Neural progenitor cell (in vitro differentiated cells): ENCODE measurements around the gene SLC6A11. TPM values are rescaled to one million over a fixed set of nuclear protein-coding genes. Genes with fewer than 3 reads are reported as not detected.

Source experiments
- DNase-seq: peaks from one replicate; pipeline ENCODE4 v3.0.0-alpha.2; 2016; ENCODE audit warnings: low spot score
- H2AFZ ChIP-seq: fragments of 200-600 bp; sonication (generic); replicated peaks from 2 replicates; pipeline ENCODE4 v1.6.1; 2016; ENCODE audit warnings: antibody characterized with exemption
- H3F3A ChIP-seq: fragments of 200-600 bp; sonication (generic); 2 replicates; pipeline ENCODE4 v1.6.1; 2016; ENCODE audit warnings: antibody characterized with exemption, low read depth
- H3K27ac ChIP-seq: fragments of 200-600 bp; sonication (generic); 2 replicates; pipeline ENCODE4 v1.5.1; 2016; ENCODE audit warnings: mild to moderate bottlenecking
- H3K27me3 ChIP-seq: fragments of 200-600 bp; sonication (generic); 2 replicates; pipeline ENCODE4 v1.6.1; 2016; ENCODE audit warnings: mild to moderate bottlenecking, moderate library complexity
- H3K36me3 ChIP-seq: fragments of 200-600 bp; sonication (generic); 2 replicates; pipeline ENCODE4 v1.5.1; 2016
- H3K4me1 ChIP-seq: fragments of 200-600 bp; sonication (generic); 2 replicates; pipeline ENCODE4 v1.6.1; 2016; ENCODE audit warnings: mixed run types
- H3K4me2 ChIP-seq: fragments of 200-600 bp; sonication (generic); 2 replicates; pipeline ENCODE4 v1.6.1; 2016
- H3K4me3 ChIP-seq: fragments of 200-600 bp; sonication (generic); 2 replicates; pipeline ENCODE4 v1.5.1; 2016
- H3K79me2 ChIP-seq: fragments of 200-600 bp; sonication (generic); 2 replicates; pipeline ENCODE4 v1.6.1; 2016; ENCODE audit warnings: low read depth
- H3K9ac ChIP-seq: fragments of 200-600 bp; sonication (generic); 2 replicates; pipeline ENCODE4 v1.6.1; 2016
- H3K9me3 ChIP-seq: fragments of 200-600 bp; sonication (generic); 2 replicates; pipeline ENCODE4 v1.5.1; 2016; ENCODE audit warnings: low read depth
- H4K20me1 ChIP-seq: fragments of 200-600 bp; sonication (generic); 2 replicates; pipeline ENCODE4 v1.6.1; 2016; ENCODE audit warnings: low read depth
- H3K27ac Mint-ChIP-seq: 3 replicates; pipeline ENCODE4 v1.8.0; 2021; ENCODE audit warnings: mixed read lengths
- H3K27me3 Mint-ChIP-seq: 2 replicates; pipeline ENCODE4 v1.8.0; 2022; ENCODE audit warnings: low read depth, mild to moderate bottlenecking, inconsistent platforms, moderate library complexity, mixed read lengths; ENCODE audit not compliant: insufficient read depth
- H3K36me3 Mint-ChIP-seq: 3 replicates; pipeline ENCODE4 v1.8.0; 2021; ENCODE audit warnings: mixed read lengths
- H3K4me1 Mint-ChIP-seq: 3 replicates; pipeline ENCODE4 v1.8.0; 2021; ENCODE audit warnings: mixed read lengths
- H3K4me3 Mint-ChIP-seq: 3 replicates; pipeline ENCODE4 v1.8.0; 2021; ENCODE audit warnings: mild to moderate bottlenecking, moderate library complexity, mixed read lengths
- H3K9me3 Mint-ChIP-seq: 3 replicates; pipeline ENCODE4 v1.8.0; 2020; ENCODE audit warnings: mixed read lengths
- EZH2 ChIP-seq: fragments of 200-600 bp; sonication (generic); IDR thresholded peaks from 2 replicates; pipeline ENCODE4 v1.6.1; 2017; ENCODE audit warnings: antibody characterized with exemption, mild to moderate bottlenecking, moderate library complexity
- EZH2phosphoT487 ChIP-seq: fragments of 200-600 bp; sonication (generic); IDR thresholded peaks from 2 replicates; pipeline ENCODE4 v1.6.1; 2017; ENCODE audit warnings: antibody characterized with exemption
- total RNA-seq: library from RNA; depleted of rRNA; stranded (reverse); fragments of >200 nt; gene quantifications from 2 replicates; pipeline ENCODE4 v1.2.3, GENCODE V29; 2015; ENCODE audit warnings: low replicate concordance
- TF ChIP-seq, protein P1 (sequence below): fragments of 200-600 bp; sonication (generic); IDR thresholded peaks from 2 replicates; pipeline ENCODE4 v1.5.1; 2017; ENCODE audit warnings: antibody characterized with exemption, mild to moderate bottlenecking

SLC6A11 gene
- total RNA-seq, 1 donor from 2014 or later = 0.86 TPM

DNA sequence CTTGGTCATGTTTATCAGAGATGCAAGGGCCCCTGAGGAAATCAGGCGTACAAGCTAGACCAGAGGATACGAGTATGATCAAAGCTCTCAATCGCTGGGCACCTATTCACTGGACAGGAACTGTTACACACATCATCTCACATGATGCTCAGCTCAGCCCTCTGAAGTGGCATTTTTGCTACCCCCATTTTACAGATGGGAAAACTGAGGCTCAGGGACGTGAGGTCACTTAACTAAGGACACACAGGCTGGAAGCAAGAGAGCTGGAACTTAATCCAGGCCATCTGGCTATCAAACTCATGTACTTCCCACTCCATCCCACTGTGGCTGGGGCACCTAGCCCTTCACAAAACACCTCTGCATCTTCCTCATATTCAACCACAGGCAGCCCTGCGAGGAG is 103.6 kb downstream of the SLC6A11 start:
- Histone ChIP-seq H3K27ac (no peak overlapping the region), H3K4me2 (no peak overlapping the region), H4K20me1 (no peaks in the 10 kb centered on the region), H3F3A (no peaks in the 10 kb centered on the region), H3K27me3 (peaks cover 39% of the 10 kb centered on the region), H3K36me3 (no peaks in the 10 kb centered on the region), H3K4me3 (no peak overlapping the region), H3K9me3 (no peaks in the 10 kb centered on the region), H2AFZ (no peak overlapping the region), H3K4me1 (peaks cover 3% of the 10 kb centered on the region), H3K9ac (no peak overlapping the region), H3K79me2 (no peaks in the 10 kb centered on the region)
- H3K4me1 Mint-ChIP-seq = peaks cover 4% of the 10 kb centered on the region
- TF ChIP-seq EZH2phosphoT487 (no peak), EZH2 (no peak)
- TF ChIP-seq, protein P1, sequence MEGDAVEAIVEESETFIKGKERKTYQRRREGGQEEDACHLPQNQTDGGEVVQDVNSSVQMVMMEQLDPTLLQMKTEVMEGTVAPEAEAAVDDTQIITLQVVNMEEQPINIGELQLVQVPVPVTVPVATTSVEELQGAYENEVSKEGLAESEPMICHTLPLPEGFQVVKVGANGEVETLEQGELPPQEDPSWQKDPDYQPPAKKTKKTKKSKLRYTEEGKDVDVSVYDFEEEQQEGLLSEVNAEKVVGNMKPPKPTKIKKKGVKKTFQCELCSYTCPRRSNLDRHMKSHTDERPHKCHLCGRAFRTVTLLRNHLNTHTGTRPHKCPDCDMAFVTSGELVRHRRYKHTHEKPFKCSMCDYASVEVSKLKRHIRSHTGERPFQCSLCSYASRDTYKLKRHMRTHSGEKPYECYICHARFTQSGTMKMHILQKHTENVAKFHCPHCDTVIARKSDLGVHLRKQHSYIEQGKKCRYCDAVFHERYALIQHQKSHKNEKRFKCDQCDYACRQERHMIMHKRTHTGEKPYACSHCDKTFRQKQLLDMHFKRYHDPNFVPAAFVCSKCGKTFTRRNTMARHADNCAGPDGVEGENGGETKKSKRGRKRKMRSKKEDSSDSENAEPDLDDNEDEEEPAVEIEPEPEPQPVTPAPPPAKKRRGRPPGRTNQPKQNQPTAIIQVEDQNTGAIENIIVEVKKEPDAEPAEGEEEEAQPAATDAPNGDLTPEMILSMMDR = no peak
- no peaks in the 10 kb centered on the region for H3K36me3 Mint-ChIP-seq
- H3K4me3 Mint-ChIP-seq = no peak overlapping the region
- H3K27me3 Mint-ChIP-seq = no peaks in the 10 kb centered on the region
- DNase-seq = no peak
- H3K9me3 Mint-ChIP-seq = peaks cover 3% of the 10 kb centered on the region
- no peak overlapping the region for H3K27ac Mint-ChIP-seq

DNA sequence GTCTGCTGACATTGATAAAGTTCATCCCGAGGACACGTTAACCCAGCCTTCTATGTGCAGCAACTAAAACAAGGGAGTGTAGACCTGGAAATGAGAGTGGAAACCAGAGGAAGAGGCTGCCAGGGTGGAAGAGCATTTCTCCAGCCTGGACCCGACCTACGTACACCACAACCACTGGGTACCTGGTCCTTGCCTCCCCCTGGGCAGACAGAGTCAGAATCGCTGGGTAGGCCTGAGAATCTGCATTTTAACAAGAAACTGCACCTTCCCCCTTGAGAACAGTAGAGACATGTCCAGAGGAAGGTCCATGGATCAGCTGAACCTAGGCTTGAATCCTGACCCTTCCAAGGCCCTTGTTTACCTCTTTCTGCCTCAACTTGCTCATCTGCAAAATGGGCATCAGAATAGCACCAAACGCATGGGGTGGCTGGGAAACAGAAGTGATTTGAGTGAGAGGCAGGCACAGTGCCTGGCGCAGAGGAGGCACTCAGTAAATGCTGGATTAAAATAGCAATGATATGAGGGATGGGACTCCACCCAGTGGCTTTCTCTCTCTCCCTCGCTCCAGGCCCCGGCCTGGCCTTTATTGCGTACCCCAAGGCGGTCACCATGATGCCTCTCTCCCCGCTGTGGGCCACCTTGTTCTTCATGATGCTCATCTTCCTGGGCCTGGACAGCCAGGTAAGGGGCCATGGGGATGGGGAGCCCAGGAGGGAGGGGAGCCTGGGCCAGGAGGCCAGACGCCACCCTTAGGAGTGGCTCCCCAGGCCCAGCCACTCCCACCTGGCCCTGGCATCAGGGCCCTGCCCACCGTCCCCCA is 109.6 kb downstream of the SLC6A11 start:
- no peak overlapping the region for H3K27ac ChIP-seq
- TF ChIP-seq, protein P1 = no peak
- TF ChIP-seq EZH2 (no peak), EZH2phosphoT487 (no peak)
- no peaks in the 10 kb centered on the region for H3K36me3 Mint-ChIP-seq
- H3K27ac Mint-ChIP-seq = no peak overlapping the region
- no peaks in the 10 kb centered on the region for H3K36me3 ChIP-seq
- H3K9me3 ChIP-seq = no peaks in the 10 kb centered on the region
- H3K27me3 ChIP-seq = peaks cover 30% of the 10 kb centered on the region
- DNase-seq = no peak
- peaks cover 3% of the 10 kb centered on the region for H3K4me1 Mint-ChIP-seq
- H3K4me3 ChIP-seq = no peak overlapping the region
- no peaks in the 10 kb centered on the region for H4K20me1 ChIP-seq
- H3K79me2 ChIP-seq = no peaks in the 10 kb centered on the region
- no peak overlapping the region for H3K4me2 ChIP-seq
- no peak overlapping the region for H2AFZ ChIP-seq
- no peaks in the 10 kb centered on the region for H3K4me1 ChIP-seq
- peaks cover 7% of the 10 kb centered on the region for H3K27me3 Mint-ChIP-seq
- H3K9ac ChIP-seq = no peak overlapping the region
- no peaks in the 10 kb centered on the region for H3K9me3 Mint-ChIP-seq
- no peak overlapping the region for H3K4me3 Mint-ChIP-seq
- no peaks in the 10 kb centered on the region for H3F3A ChIP-seq

DNA sequence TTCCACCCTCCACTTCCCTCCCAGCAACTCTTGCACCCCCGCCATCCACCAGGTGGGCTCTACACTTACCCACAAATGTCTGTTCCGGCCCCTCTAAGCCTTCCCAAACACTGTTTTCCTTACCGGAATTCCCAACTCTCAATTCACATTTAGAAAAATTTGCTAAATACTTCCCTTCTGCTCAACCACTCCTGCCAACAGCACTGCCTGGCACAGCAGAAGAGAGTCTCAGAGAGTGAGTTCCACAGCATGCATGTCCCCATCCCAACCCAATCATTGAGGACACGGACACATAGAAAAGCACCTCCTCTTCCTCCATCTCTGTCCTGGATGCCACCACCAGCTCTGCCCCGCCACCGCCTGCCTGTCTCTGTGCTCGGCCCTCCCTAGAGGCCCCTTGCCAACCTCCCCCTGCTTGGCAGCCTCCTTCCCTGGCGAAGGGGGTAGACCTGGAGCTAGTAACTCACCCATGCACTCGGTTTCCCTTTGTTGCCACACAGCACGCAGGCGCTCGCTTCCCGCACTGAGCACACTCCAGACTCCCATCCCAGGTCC is 110.3 kb downstream of the SLC6A11 start:
- H3K4me1 ChIP-seq = peaks cover 5% of the 10 kb centered on the region
- Mint-ChIP-seq H3K9me3 (no peaks in the 10 kb centered on the region), H3K27me3 (peaks cover 7% of the 10 kb centered on the region), H3K4me3 (no peak overlapping the region), H3K4me1 (peaks cover 9% of the 10 kb centered on the region), H3K27ac (no peak overlapping the region), H3K36me3 (no peaks in the 10 kb centered on the region)
- H3K4me2 ChIP-seq = no peak overlapping the region
- no peak overlapping the region for H3K9ac ChIP-seq
- no peak for TF ChIP-seq EZH2phosphoT487
- TF ChIP-seq, protein P1 = no peak
- no peak for TF ChIP-seq EZH2
- no peak for DNase-seq
- no peak overlapping the region for H3K27ac ChIP-seq
- H3K36me3 ChIP-seq = no peaks in the 10 kb centered on the region
- H3K4me3 ChIP-seq = no peak overlapping the region
- H4K20me1 ChIP-seq = no peaks in the 10 kb centered on the region
- no peaks in the 10 kb centered on the region for H3K79me2 ChIP-seq
- H3F3A ChIP-seq = no peaks in the 10 kb centered on the region
- peaks cover 23% of the 10 kb centered on the region for H3K27me3 ChIP-seq
- H3K9me3 ChIP-seq = no peaks in the 10 kb centered on the region
- H2AFZ ChIP-seq = no peak overlapping the region
